ENCODE results near the gene AP4S1.
"Not testable (repeated sequence)": the region's sequence is repeated elsewhere in the genome, so short reads cannot be mapped to it uniquely, and the experiment has no call there.

The AP4S1 gene

DNA sequence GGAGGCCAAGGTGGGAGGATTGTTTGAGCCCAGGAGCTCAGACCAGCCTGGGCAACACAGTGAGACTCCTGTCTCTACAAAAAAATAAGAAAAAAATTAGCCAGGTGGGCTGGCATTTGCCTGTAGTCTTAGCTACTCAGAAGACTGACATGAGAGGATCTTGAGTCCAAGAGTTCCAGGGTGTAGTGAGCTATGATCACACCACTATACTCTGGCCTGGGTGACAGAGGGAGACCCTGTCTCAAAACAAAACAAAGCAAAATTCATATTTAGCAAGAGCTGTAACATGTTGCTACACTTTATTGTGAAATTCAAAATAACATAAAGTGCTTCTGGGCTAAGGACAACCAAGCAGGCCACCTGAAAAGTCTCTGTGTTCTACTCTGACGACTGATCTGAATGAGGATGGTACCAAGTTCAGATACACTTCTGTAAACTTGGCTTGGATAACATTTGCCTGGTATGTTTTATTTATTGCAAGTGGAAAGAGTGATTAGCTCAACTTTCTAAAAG is 12.3 kb downstream of the AP4S1 start:
- H3K4me3 ChIP-seq: no peak overlapping the region
- peak overlapping the region in 2 of 21 experiments; percentile 3 to 7 for H3K27ac ChIP-seq

DNA sequence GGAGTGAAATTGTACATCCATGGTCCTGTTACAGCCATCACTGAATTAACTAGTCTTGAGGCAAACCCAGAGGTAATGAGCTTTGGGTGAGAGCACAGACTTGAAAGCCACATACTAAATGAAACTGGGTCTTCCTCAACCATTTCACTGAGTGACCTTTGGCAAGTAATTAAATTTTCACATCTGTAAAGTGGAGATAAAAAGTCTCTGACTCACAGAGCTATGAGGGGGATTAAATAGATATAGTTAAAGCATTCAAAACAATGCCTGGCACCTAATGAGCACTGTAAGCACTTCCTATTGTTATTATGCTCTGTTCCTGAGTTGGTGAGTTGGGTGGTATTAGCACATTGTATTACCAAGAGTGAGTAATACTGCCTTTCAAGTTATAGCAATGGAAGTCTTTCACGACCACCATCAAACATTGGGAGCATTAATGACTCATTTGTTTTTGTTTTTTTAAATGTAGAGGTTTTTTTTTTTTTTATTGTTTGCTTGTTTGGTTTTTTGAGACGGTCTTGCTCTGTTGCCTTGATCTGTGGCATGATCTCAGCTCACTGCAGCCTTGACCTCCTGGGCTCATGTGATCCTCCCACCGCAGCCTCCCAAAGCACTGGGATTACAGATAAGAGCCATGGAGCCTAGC is 13.2 kb downstream of the AP4S1 start:
- Histone ChIP-seq H3K27ac (peak overlapping the region in 1 of 21 experiments; percentile 3), H3K4me3 (no peak overlapping the region)

DNA sequence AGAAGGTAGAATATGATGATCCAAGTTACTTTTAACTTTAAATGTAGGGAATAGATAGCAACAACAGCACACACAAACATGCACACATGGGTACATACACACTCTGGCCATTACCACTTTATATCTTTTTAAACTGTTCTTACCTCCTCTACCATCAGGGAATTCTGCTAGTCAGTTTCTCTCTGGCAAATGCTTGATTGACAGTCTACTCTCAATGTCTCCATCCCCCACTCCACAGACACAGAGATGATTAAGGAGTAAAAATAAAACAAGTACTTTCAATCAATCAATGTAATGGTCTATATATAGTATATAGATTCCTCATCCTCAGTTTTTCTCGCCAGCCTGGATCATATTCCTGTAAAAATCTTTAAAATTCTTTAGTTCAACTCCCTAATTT is 16.9 kb downstream of the AP4S1 start:
- no peak overlapping the region for H3K27ac ChIP-seq
- no peak overlapping the region for H3K4me3 ChIP-seq

DNA sequence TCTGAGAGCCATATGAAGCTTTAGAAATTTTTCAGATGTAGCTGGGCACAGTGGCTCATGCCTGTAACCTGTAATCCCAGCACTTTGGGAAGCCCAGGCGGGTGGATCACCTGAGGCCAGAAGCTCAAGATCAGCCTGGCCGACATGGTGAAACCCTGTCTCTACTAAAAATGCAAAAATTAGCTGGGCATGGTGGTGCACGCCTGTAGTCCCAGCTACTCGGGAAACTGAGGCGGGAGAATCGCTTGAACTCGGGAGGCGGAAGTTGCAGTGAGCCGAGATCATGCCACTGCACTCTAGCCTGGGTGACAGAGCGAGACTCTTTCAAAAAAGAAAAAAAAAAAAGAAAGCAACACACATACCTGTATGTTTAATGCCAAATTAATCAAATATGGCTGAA is 17.4 kb downstream of the AP4S1 start:
- H3K4me3 ChIP-seq: not testable (repeated sequence)

DNA sequence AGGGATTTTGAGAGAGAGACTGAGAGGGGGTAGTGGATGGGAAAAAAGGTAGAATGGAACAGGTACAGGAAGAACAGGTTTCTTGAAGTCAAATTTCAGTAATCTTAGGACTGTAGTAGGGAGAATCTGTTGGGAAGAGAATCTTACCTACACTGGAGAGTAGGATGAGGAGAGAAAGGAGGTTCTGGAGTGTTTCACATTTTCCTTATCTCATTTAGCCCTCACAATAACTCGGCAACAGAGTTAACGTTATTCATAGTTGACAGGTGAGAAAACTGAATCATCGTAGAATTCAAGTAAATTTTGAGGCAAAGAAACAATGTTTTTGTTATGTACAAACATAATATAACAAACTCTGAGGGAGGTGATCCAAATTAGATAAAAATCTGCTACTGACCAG is 17.9 kb downstream of the AP4S1 start:
- no peak overlapping the region for H3K27ac ChIP-seq
- no peak overlapping the region for H3K4me3 ChIP-seq

More for the DNA sequence above, 17.4 kb downstream of the AP4S1 start:
- not testable (repeated sequence) for H3K27ac ChIP-seq

DNA sequence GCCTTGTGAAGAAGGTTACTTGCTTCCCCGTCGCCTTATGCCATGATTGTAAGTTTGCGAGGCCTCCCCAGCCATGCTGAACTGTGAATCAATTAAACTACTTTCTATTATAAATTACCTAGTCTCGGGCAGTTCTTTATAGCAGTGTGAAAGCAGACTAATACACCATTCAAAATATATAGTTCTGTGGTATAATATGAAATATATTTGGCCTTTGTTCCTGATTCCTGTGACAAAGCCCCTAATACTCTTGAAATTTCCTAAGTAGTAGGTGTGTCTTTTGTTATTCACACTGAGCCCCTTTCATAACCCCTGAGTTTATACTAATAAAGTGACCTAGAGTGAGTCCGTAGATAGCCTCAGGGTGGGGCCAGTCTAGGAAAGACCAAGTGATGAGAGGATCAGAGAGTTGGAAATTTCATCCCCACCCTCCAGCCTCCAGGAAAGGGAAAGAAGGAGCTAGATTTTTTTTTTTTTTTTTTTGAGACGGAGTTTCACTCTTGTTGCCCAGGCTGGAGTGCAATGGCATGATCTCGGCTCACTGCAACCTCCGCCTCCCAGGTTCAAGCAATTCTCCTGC is 20.1 kb downstream of the AP4S1 start:
- H3K4me3 ChIP-seq: no peak overlapping the region

DNA sequence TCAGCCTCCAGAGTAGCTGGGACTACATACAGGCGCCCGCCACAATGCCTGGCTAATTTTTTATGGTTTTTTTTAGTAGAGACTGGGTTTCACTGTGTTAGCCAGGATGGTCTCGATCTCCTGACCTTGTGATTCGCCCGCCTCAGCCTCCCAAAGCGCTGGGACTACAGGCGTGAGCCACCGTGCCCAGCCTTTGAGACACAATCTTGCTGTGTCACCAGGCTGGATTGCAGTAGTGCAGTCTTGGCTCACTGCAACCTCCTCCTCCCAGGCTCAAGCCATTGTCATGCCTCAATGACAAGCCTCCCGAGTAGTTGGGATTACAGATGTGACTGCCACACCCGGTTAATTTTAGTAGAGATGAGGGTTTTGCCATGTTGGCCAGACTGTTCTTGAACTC is 22.1 kb downstream of the AP4S1 start:
- Histone ChIP-seq H3K27ac (peak overlapping the region in 5 of 21 experiments; percentile 1 to 72 (median 55)), H3K4me3 (no peak overlapping the region)

More for the DNA sequence above, 20.1 kb downstream of the AP4S1 start:
- H3K27ac ChIP-seq: no peak overlapping the region

DNA sequence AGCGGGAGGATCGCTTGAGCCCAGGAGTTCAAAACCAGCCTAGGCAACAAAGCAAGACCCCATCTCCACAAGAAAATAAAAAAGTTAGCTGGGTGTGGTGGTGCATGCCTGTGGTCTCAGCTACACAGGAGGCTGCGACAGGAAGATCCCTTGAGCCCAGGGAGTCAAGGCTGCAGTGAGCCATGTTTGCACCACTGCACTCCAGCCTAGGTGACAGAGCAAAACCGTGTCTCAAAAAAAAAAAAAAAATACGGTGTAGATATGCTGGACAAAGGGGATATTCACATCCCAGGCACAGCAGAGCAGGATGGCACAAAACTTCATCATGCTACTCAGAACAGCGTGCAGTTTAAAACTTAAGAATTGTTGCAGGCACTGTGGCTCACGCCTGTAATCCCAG is 25.6 kb downstream of the AP4S1 start:
- H3K27ac ChIP-seq: no peak overlapping the region
- no peak overlapping the region for H3K4me3 ChIP-seq

DNA sequence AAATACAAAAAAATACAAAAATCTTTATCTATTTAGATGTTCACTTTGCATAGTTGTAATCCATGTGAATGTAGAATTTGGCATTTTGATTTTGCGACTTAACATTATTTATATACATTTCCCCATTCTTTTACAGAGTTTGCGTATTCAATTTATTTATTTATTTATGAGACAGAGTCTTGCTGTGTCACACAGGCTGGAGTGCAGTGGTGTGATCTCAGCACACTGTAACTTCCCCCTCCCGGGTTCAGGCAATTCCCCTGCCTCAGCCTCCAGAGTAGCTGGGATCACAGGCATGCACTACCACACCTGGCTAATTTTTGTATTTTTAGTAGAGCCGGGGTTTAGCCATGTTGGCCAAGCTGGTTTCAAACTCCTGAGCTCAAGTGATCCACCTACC is 26.1 kb downstream of the AP4S1 start:
- no peak overlapping the region for H3K27ac ChIP-seq
- no peak overlapping the region for H3K4me3 ChIP-seq

DNA sequence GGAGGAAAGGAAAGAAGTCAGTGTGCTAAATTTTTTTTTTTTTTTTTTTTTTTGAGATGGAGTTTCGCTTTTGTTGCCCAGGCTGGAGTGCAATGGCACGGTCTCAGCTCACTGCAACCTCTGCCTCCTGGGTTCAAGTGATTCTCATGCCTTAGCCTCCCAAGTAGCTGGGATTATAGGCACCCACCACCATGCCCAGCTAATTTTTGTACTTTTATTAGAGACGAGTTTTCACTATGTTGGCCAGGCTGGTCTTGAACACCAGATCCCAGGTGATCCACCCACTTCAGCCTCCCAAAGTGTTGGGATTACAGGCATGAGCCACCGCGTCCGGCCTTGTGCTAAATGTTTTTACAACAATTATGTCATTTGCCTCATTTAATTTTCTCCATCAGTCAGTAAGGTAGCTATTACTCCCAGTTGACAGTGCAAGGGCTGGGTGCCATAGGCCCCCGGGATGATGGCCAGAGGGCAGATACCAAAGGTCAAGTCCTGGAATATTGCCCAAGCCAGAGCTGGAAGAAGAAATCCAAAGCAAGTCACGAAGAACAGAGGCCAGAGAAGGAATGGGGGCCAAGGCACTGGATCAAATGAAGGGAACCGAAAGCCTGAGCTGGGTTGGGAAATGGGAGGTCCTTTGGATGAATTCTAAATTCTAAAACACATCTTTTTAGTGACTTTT is 27.6 kb downstream of the AP4S1 start:
- H3K27ac ChIP-seq: peak overlapping the region in 1 of 21 experiments; percentile 5
- H3K4me3 ChIP-seq: not testable (repeated sequence)

DNA sequence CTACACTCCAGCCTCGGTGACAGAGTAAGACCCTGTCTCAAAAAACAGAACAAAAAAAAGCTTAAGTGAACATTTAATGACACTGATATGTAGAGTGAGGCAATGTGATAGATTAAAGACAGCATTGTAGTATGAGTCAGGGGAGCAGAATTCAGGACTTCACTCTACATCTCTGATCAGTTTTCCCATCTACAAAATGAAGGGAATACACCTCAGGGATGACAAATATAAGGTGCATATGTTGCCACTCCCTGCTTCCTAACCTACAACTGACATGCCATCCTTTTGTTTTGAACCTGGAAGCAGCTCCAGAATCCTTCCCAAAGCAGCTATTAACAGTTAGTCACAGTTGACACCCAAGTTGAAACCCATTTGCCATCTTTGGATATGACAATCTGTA is 31.6 kb downstream of the AP4S1 start:
- no peak overlapping the region for H3K4me3 ChIP-seq
- H3K27ac ChIP-seq: peak overlapping the region in 2 of 21 experiments; percentile 38 to 66

DNA sequence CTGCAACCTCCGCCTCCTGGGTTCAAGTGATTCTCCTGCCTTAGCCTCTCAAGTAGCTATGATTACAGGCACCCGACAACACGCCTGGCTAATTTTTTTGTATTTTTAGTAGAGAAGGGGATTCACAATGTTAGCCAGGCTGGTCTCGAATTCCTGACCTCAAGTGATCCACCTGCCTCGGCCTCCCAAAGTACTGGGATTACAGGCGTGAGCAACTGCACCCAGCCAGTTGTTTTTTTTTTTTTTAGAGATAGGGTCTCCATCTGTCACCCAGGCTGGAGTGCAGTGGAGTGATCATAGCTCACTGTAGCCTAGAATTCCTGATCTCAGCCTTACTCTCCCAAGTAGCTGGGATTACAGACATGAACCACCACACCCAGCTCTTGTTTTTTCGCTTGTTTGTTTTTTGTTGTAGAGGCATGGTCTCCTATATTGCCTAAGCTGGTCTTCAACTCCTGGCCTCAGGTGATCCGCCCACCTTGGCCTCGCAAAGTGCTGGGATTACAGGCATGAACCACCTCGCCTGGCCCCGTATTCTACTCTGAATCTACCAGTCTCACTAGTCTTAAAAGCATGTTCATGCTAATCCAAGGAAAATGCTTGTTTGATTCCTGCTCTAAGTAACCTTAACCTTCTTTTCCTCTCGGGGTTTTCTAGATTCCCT is 32.4 kb downstream of the AP4S1 start:
- no peak overlapping the region for H3K4me3 ChIP-seq
- peak overlapping the region in 16 of 21 experiments; percentile 14 to 78 (median 44) for H3K27ac ChIP-seq

DNA sequence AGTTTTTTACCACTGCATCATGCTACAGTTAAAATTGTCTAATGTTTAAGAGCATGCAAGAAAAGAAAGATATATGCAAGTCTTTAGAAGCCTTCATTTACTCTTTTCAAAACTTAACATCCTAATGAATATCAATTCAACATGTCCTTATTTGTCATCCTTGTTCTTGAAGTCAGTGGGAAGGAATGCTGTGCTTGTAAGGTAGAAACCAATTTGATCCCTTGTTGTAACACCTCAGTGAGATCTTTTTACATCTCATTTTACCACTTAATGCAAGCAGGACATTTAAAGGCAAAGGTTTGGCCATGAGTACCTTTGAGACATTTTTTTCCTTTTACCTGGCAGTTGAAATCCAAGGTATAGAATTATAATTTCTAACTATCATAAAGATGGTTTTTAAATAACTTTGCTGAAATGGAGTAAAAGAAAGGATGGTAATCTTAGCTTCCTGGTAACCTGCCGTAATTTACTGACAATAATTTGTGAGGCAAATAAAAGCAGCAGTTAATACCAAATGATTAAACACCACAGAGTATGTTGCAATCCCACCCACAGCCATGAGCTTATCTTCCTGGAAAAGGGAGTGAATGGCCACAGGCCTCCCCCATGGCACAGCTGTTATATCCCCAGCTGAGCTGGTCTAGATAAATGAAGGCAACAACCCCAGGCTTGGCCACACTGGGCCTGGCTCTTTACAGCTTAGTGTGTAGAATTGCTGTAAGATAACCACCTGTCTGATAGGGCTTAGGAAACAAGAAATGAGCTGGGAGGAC is 33.9 kb downstream of the AP4S1 start:
- Histone ChIP-seq H3K4me3 (no peak overlapping the region), H3K27ac (peak overlapping the region in 17 of 21 experiments; percentile 10 to 78 (median 54))

DNA sequence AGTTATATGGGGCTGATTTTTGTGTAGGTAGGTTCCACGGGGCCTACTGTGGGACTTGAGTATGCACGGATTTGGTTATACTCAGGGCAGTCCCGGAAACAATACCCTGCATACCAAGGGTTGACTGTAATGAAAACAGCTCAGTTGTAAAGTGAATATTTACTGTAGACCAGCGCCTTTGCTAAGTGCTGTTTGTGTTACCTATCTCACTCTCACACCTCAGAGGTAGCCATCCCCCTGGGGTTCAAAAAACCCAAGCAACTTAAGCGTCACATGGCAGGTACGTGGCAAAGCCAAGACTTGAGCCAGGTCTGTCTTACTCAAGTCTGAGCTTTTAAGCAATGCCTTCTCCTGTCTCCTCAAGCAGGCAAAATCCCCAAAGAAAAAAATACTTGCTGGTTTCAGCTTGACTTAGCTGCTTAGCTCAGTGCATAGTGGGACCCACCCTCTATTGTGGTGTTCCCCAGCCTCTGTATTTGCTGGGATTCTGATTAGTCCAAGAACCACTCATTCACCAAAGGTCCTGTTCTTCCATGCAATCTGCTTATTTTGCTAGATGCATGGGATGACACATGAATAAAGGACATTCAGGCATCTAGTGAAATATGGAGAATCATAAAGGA is 34.9 kb downstream of the AP4S1 start:
- H3K27ac ChIP-seq: peak overlapping the region in 10 of 21 experiments; percentile 1 to 78 (median 30)

DNA sequence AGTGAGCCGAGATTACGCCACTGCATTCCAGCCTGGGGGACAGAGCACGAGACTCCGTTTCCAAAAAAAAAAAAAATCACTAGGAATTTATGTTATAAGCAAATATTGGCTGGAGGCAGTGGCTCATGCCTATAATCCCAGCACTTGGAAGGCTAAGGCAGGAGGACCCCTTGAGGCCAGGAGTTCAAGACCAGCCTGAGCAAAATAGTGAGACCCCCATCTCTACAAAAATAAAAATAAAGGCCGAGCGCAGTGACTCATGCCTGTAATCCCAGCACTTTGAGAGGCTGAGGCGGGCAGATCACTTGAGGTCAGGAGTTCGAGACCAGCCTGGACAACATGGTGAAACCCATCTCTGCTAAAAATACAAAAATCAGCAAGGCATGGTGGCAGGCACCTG is 37.5 kb downstream of the AP4S1 start:
- H3K4me3 ChIP-seq, H3K27ac ChIP-seq: not testable (repeated sequence)

More for the DNA sequence above, 34.9 kb downstream of the AP4S1 start:
- H3K4me3 ChIP-seq: no peak overlapping the region

DNA sequence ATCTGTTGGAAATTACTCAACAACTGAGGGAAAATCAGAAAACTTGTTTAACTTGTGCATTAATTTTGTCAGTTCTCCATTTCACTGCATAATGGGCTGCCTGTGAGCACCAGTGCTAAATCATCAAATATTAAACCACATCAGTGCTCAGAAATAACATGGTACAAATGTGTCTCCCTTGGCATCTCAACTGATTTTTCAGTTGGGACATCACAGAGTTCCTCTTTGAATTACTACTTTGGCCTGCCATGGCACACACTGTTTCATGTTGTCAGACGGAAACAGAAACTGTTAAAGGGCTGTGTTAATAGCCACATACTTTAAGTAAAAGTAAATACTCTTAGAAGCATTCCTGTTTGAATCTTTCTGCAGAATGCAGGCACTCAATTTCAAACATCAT is 42.8 kb downstream of the AP4S1 start:
- peak overlapping the region in 1 of 21 experiments; percentile 22 for H3K27ac ChIP-seq
- no peak overlapping the region for H3K4me3 ChIP-seq

DNA sequence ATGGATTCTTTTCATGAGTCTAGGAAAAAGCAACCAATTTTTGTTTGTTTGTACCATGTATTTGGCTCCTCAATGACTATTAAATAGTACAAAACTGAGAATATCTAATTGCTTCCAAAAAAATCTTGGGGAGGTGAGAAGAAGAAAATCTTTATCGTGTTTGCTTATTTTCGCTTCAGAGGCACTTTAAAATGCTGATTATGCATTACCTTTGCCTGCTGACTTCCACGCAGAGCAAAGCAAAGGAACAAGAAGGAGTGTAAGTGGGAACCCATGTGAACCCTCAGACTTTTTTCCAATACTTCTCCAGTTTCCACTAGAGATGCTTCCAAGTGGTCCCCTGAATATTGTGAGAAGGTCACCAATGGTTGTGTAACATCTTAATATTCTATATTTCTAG is 43.9 kb downstream of the AP4S1 start:
- no peak overlapping the region for H3K4me3 ChIP-seq
- H3K27ac ChIP-seq: no peak overlapping the region

DNA sequence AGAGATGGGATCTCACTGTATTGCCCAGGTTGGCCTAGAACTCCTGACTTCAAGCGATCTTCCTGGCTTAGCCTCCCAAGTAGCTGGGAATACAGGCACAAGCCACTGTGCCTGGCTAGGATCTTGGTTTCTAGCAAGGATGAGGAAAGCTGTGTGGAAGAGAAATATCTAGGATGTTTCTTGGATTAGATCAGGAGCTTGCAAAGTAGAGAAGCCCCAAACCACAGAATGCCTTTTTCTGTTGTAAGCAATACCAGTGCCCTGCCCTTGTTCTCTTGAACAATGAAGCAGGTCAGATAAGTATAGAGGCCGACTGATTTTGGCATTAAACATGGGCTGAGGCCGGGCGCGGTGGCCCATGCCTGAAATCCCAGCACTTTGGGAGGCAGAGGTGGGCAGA is 45.0 kb downstream of the AP4S1 start:
- no peak overlapping the region for H3K4me3 ChIP-seq
- peak overlapping the region in 1 of 21 experiments; percentile 33 for H3K27ac ChIP-seq

DNA sequence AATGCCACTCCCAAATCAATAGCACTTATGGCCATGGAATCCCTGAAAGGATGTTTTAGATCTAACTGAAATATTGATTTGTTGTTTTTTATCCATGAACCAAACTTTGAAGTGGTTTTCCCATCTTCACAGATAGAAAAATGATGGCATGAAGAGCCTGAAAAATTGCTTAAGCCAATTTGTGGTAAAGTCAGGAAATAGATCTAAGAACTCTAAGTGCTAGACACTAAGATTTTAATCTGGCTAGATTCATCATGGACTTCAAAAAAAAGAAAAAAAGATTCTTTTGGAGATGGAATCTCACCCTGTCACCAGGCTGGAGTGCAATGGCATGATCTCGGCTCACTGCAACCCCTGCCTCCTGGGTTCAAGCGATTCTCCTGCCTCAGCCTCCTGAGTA is 45.7 kb downstream of the AP4S1 start:
- H3K27ac ChIP-seq: peak overlapping the region in 1 of 21 experiments; percentile 33

More for the DNA sequence above, 45.7 kb downstream of the AP4S1 start:
- no peak overlapping the region for H3K4me3 ChIP-seq
